ENCODE measurements around the gene GTF2IRD2.
"Not testable (repeated sequence)": the region's sequence is repeated elsewhere in the genome, so short reads cannot be mapped to it uniquely, and the experiment has no call there.

Gene GTF2IRD2

GRCh38 chr7:74766509-74766908 is 84.9 kb downstream of the GTF2IRD2 start:
- not testable (repeated sequence) for H3K4me3 ChIP-seq (ENCODE audit: low read length, poor library complexity, severe bottlenecking); H4K20me1 ChIP-seq (ENCODE audit: insufficient read depth, low read length, poor library complexity, severe bottlenecking); H3K9me2 ChIP-seq (replicated peaks; ENCODE audit: low read depth, low read length); H3K4me1 ChIP-seq (ENCODE audit: insufficient read depth, low read length, poor library complexity, severe bottlenecking); H2AFZ ChIP-seq (ENCODE audit: low read length); H3K9ac ChIP-seq (ENCODE audit: low read depth, low read length, poor library complexity, severe bottlenecking); H3K27me3 ChIP-seq (ENCODE audit: insufficient read depth, low read length, poor library complexity, severe bottlenecking); H3F3A ChIP-seq (ENCODE audit: low read depth); H3K36me3 ChIP-seq (ENCODE audit: insufficient read depth, low read length); H3K79me2 ChIP-seq (ENCODE audit: insufficient read depth, low read length); H3K9me3 ChIP-seq (ENCODE audit: insufficient read depth, low read depth, low read length); H3K4me2 ChIP-seq (ENCODE audit: low read depth, low read length, poor library complexity, severe bottlenecking)

- not testable (repeated sequence) for H4K20me1 ChIP-seq (ENCODE audit: insufficient read depth, low read length, poor library complexity, severe bottlenecking); H3K4me2 ChIP-seq (ENCODE audit: low read depth, low read length, poor library complexity, severe bottlenecking); H3K9me3 ChIP-seq (ENCODE audit: insufficient read depth, low read depth, low read length); H3K4me1 ChIP-seq (ENCODE audit: insufficient read depth, low read length, poor library complexity, severe bottlenecking); H3K27me3 ChIP-seq (ENCODE audit: insufficient read depth, low read length, poor library complexity, severe bottlenecking); H3K4me3 ChIP-seq (ENCODE audit: low read length, poor library complexity, severe bottlenecking); H3K36me3 ChIP-seq (ENCODE audit: insufficient read depth, low read length); H2AFZ ChIP-seq (ENCODE audit: low read length); H3F3A ChIP-seq (ENCODE audit: low read depth); H3K9ac ChIP-seq (ENCODE audit: low read depth, low read length, poor library complexity, severe bottlenecking); H3K79me2 ChIP-seq (ENCODE audit: insufficient read depth, low read length); H3K9me2 ChIP-seq (replicated peaks; ENCODE audit: low read depth, low read length)
Observed at GRCh38 chr7:74765205-74765918, 86.0 kb downstream of the GTF2IRD2 start.

GRCh38 chr7:74758982-74759381 is 92.4 kb downstream of the GTF2IRD2 start:
- not testable (repeated sequence) for H3K4me2 ChIP-seq (ENCODE audit: low read depth, low read length, poor library complexity, severe bottlenecking); H3K79me2 ChIP-seq (ENCODE audit: insufficient read depth, low read length)

GRCh38 chr7:74758268-74758667 is 93.1 kb downstream of the GTF2IRD2 start:
- H2AFZ ChIP-seq (ENCODE audit: low read length); H3K27me3 ChIP-seq (ENCODE audit: insufficient read depth, low read length, poor library complexity, severe bottlenecking); H3K79me2 ChIP-seq (ENCODE audit: insufficient read depth, low read length); H4K20me1 ChIP-seq (ENCODE audit: insufficient read depth, low read length, poor library complexity, severe bottlenecking); H3F3A ChIP-seq (ENCODE audit: low read depth); H3K9me2 ChIP-seq (replicated peaks; ENCODE audit: low read depth, low read length); H3K9ac ChIP-seq (ENCODE audit: low read depth, low read length, poor library complexity, severe bottlenecking); H3K9me3 ChIP-seq (ENCODE audit: insufficient read depth, low read depth, low read length); H3K36me3 ChIP-seq (ENCODE audit: insufficient read depth, low read length); H3K4me1 ChIP-seq (ENCODE audit: insufficient read depth, low read length, poor library complexity, severe bottlenecking); H3K4me3 ChIP-seq (ENCODE audit: low read length, poor library complexity, severe bottlenecking); H3K4me2 ChIP-seq (ENCODE audit: low read depth, low read length, poor library complexity, severe bottlenecking): not testable (repeated sequence)

More at GRCh38 chr7:74758982-74759381, 92.4 kb downstream of the GTF2IRD2 start:
- not testable (repeated sequence) for H2AFZ ChIP-seq (ENCODE audit: low read length); H3K9me3 ChIP-seq (ENCODE audit: insufficient read depth, low read depth, low read length); H3K4me3 ChIP-seq (ENCODE audit: low read length, poor library complexity, severe bottlenecking); H3F3A ChIP-seq (ENCODE audit: low read depth); H3K4me1 ChIP-seq (ENCODE audit: insufficient read depth, low read length, poor library complexity, severe bottlenecking); H3K27me3 ChIP-seq (ENCODE audit: insufficient read depth, low read length, poor library complexity, severe bottlenecking); H4K20me1 ChIP-seq (ENCODE audit: insufficient read depth, low read length, poor library complexity, severe bottlenecking); H3K36me3 ChIP-seq (ENCODE audit: insufficient read depth, low read length); H3K9me2 ChIP-seq (replicated peaks; ENCODE audit: low read depth, low read length); H3K9ac ChIP-seq (ENCODE audit: low read depth, low read length, poor library complexity, severe bottlenecking)

GRCh38 chr7:74756673-74757072 is 94.7 kb downstream of the GTF2IRD2 start:
- H3K9me2 ChIP-seq (replicated peaks; ENCODE audit: low read depth, low read length); H3K36me3 ChIP-seq (ENCODE audit: insufficient read depth, low read length); H3K4me2 ChIP-seq (ENCODE audit: low read depth, low read length, poor library complexity, severe bottlenecking); H3K79me2 ChIP-seq (ENCODE audit: insufficient read depth, low read length); H3F3A ChIP-seq (ENCODE audit: low read depth); H3K9me3 ChIP-seq (ENCODE audit: insufficient read depth, low read depth, low read length); H2AFZ ChIP-seq (ENCODE audit: low read length); H4K20me1 ChIP-seq (ENCODE audit: insufficient read depth, low read length, poor library complexity, severe bottlenecking); H3K4me1 ChIP-seq (ENCODE audit: insufficient read depth, low read length, poor library complexity, severe bottlenecking); H3K4me3 ChIP-seq (ENCODE audit: low read length, poor library complexity, severe bottlenecking); H3K27me3 ChIP-seq (ENCODE audit: insufficient read depth, low read length, poor library complexity, severe bottlenecking); H3K9ac ChIP-seq (ENCODE audit: low read depth, low read length, poor library complexity, severe bottlenecking): not testable (repeated sequence)

GRCh38 chr7:74753921-74754482 is 97.4 kb downstream of the GTF2IRD2 start:
- H3F3A ChIP-seq (ENCODE audit: low read depth); H3K4me1 ChIP-seq (ENCODE audit: insufficient read depth, low read length, poor library complexity, severe bottlenecking); H3K9me2 ChIP-seq (replicated peaks; ENCODE audit: low read depth, low read length); H4K20me1 ChIP-seq (ENCODE audit: insufficient read depth, low read length, poor library complexity, severe bottlenecking); H3K79me2 ChIP-seq (ENCODE audit: insufficient read depth, low read length); H3K4me2 ChIP-seq (ENCODE audit: low read depth, low read length, poor library complexity, severe bottlenecking); H3K36me3 ChIP-seq (ENCODE audit: insufficient read depth, low read length); H3K27me3 ChIP-seq (ENCODE audit: insufficient read depth, low read length, poor library complexity, severe bottlenecking); H3K4me3 ChIP-seq (ENCODE audit: low read length, poor library complexity, severe bottlenecking); H3K9ac ChIP-seq (ENCODE audit: low read depth, low read length, poor library complexity, severe bottlenecking); H3K9me3 ChIP-seq (ENCODE audit: insufficient read depth, low read depth, low read length); H2AFZ ChIP-seq (ENCODE audit: low read length): not testable (repeated sequence)

All from Loucy (cell line).